AG09309 (cell line): ENCODE results near the gene CDKAL1.

Experiments used
- DNase-seq: peaks from one replicate; pipeline ENCODE4 v3.0.0-alpha.2; 2010; ENCODE audit warnings: low read depth
- H3K4me3 ChIP-seq: 2 replicates; pipeline ENCODE4 v1.5.1; 2011; ENCODE audit warnings: mild to moderate bottlenecking, low read depth, low read length, moderate library complexity; ENCODE audit not compliant: control insufficient read depth
- CTCF ChIP-seq: IDR thresholded peaks from 2 replicates; pipeline ENCODE4 v1.5.1; 2011; ENCODE audit warnings: mild to moderate bottlenecking, low read depth, low read length, inconsistent platforms; ENCODE audit not compliant: insufficient read depth, control insufficient read depth; ENCODE audit errors: missing control alignments

Gene CDKAL1

GRCh38 chr6:21158149-21158548, 623.9 kb downstream of the CDKAL1 start:
- no peak overlapping the region for H3K4me3 ChIP-seq
- no peak for TF ChIP-seq CTCF
- no peak for DNase-seq

DNA sequence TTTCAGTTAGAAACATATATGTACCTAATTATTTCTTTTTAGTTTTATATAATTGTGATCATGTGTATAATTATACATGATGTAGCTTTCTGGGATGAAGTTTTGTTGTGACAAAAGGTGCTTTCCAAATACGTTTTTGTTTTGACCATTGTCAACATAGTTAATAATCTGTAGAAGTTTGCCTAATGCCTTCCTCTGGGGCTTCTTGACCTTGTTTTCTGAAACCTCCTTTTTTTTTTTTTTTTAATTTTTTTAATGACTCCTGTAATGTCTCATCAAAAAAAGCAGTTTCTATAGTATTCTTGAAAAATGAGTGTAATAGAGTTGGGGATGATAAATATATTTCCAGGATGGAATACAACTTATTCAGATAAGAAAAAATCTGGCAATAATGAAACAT, 624.6 kb downstream of the CDKAL1 start:
- no peak for TF ChIP-seq CTCF
- H3K4me3 ChIP-seq, result no peak overlapping the region
- DNase-seq, result no peak

- no peak for TF ChIP-seq CTCF
- no peak overlapping the region for H3K4me3 ChIP-seq
- no peak for DNase-seq
Observed at GRCh38 chr6:21159465-21159864, 625.2 kb downstream of the CDKAL1 start.

GRCh38 chr6:21161707-21162106, 627.5 kb downstream of the CDKAL1 start:
- no peak for DNase-seq
- no peak for TF ChIP-seq CTCF
- H3K4me3 ChIP-seq, result no peak overlapping the region

DNA sequence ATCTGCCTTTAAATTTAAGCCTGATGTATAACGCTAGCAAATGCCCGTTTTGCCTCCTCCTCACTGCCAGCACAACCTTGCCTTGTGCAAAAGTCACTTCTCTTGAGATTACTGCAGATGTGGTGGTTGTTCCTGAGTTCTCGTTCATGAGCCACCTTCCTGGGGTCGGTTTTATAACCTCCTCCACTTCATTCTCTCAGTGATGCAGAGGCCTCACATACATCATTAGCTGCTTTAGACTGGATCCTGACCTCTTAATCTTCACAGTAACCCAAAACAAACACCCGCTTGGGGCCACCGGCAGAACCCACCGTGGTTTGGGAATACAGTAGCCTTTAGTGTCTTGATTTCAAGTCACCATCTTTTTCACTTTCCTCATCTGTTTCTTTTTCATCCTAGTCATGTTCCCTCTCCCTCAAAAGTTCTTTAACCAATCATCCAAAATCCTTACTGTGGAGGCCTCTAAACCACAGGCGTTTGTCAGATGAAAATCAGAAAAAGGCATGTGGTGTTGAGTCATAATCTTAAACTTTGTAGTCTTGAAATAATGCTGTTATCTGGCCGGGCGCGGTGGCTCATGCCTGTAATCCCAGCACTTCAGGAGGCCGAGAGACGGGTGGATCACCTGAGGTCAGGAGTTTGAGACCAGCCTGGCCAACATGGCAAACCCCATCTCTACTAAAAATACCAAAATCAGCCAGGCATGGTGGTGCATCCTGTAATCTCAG, 629.0 kb downstream of the CDKAL1 start:
- no peak for TF ChIP-seq CTCF
- H3K4me3 ChIP-seq, result no peak overlapping the region
- DNase-seq, result peak; percentile 71

DNA sequence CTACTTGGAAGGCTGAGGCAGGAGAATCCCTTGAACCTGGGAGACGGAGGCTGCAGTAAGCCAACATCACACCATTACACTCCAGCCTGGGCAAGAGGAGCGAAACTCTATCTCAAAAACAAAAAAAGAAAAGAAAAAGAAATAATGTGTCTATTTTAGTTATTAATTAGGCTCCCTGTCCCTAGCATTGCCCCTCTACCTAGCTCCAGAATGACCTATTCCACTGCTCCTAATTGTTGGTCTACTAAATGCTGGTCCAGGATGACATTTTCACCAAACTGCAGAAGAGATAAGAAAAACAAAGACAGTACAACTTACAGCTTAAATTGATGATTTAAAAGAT, 629.6 kb downstream of the CDKAL1 start:
- no peak for DNase-seq
- TF ChIP-seq CTCF, result no peak
- H3K4me3 ChIP-seq, result no peak overlapping the region

- no peak for DNase-seq
- TF ChIP-seq CTCF, result no peak
Observed at GRCh38 chr6:21164768-21165326, 630.6 kb downstream of the CDKAL1 start.

More at GRCh38 chr6:21164768-21165326, 630.6 kb downstream of the CDKAL1 start:
- no peak overlapping the region for H3K4me3 ChIP-seq
